GM23338 (cell line): ENCODE results near the gene CENPH. TPM values are rescaled to one million over a fixed set of nuclear protein-coding genes. Genes with fewer than 3 reads are reported as not detected.

Source experiments
- ATAC-seq: fragments of 200-7000 bp; cut with Tn5 transposase; 3 replicates; pipeline ENCODE4 v1.9.1; 2020
- DNase-seq: peaks from one replicate; pipeline ENCODE4 v3.0.0-alpha.2; 2015; ENCODE audit warnings: low spot score
- H2AFZ ChIP-seq: fragments of 200-600 bp; sonication (generic); 2 replicates; pipeline ENCODE4 v1.8.0; 2016; ENCODE audit warnings: antibody characterized with exemption, mild to moderate bottlenecking, moderate library complexity
- H3F3A ChIP-seq: fragments of 200-600 bp; sonication (generic); replicated peaks from 2 replicates; pipeline ENCODE4 v1.8.0; 2017; ENCODE audit warnings: antibody characterized with exemption, mixed run types, low read depth
- H3K27ac ChIP-seq: fragments of 200-600 bp; sonication (generic); 2 replicates; pipeline ENCODE4 v1.6.1; 2016; ENCODE audit warnings: low read depth
- H3K27me3 ChIP-seq: fragments of 200-600 bp; sonication (generic); 2 replicates; pipeline ENCODE4 v1.8.0; 2016; ENCODE audit warnings: mild to moderate bottlenecking, mixed run types, moderate library complexity; ENCODE audit not compliant: insufficient read depth
- H3K36me3 ChIP-seq: fragments of 200-600 bp; sonication (generic); 2 replicates; pipeline ENCODE4 v1.8.0; 2016; ENCODE audit warnings: mild to moderate bottlenecking; ENCODE audit not compliant: insufficient read depth
- H3K4me1 ChIP-seq: fragments of 200-600 bp; sonication (generic); 2 replicates; pipeline ENCODE4 v1.8.0; 2016; ENCODE audit warnings: mild to moderate bottlenecking, moderate library complexity; ENCODE audit not compliant: insufficient read depth
- H3K4me2 ChIP-seq: fragments of 200-600 bp; sonication (generic); 2 replicates; pipeline ENCODE4 v1.7.1; 2017; ENCODE audit warnings: mixed run types
- H3K4me3 ChIP-seq: fragments of 200-600 bp; sonication (generic); 2 replicates; pipeline ENCODE4 v1.6.1; 2016; ENCODE audit warnings: mixed run types
- H3K79me2 ChIP-seq: fragments of 200-600 bp; sonication (generic); replicated peaks from 2 replicates; pipeline ENCODE4 v1.8.0; 2017; ENCODE audit warnings: mild to moderate bottlenecking; ENCODE audit not compliant: insufficient read depth
- H3K9me2 ChIP-seq: fragments of 200-600 bp; sonication (generic); 2 replicates; pipeline ENCODE4 v1.8.0; 2017; ENCODE audit not compliant: insufficient read depth
- H4K20me1 ChIP-seq: fragments of 200-600 bp; sonication (generic); replicated peaks from 2 replicates; pipeline ENCODE4 v1.8.0; 2017; ENCODE audit warnings: mild to moderate bottlenecking; ENCODE audit not compliant: insufficient read depth
- H3K27ac Mint-ChIP-seq: 2 replicates; pipeline ENCODE4 v1.8.0; 2020; ENCODE audit warnings: inconsistent platforms, mild to moderate bottlenecking, moderate library complexity, mixed read lengths
- H3K27me3 Mint-ChIP-seq: 3 replicates; pipeline ENCODE4 v1.8.0; 2022; ENCODE audit warnings: low read depth, mild to moderate bottlenecking, moderate library complexity, mixed read lengths, inconsistent platforms; ENCODE audit not compliant: insufficient read depth, poor library complexity
- H3K36me3 Mint-ChIP-seq: 3 replicates; pipeline ENCODE4 v1.8.0; 2021; ENCODE audit warnings: low read depth, mild to moderate bottlenecking, inconsistent platforms, moderate library complexity, mixed read lengths
- H3K4me1 Mint-ChIP-seq: 3 replicates; pipeline ENCODE4 v1.8.0; 2020; ENCODE audit warnings: mild to moderate bottlenecking, inconsistent platforms, mixed read lengths
- H3K4me3 Mint-ChIP-seq: 3 replicates; pipeline ENCODE4 v1.8.0; 2021; ENCODE audit warnings: moderate library complexity, mild to moderate bottlenecking, inconsistent platforms, mixed read lengths
- H3K9me3 Mint-ChIP-seq: 3 replicates; pipeline ENCODE4 v1.8.0; 2020; ENCODE audit warnings: moderate library complexity, mild to moderate bottlenecking, inconsistent platforms, mixed read lengths
- CREB1 ChIP-seq: fragments of 250-450 bp; sonication (Bioruptor Pico); IDR thresholded peaks from 2 replicates; pipeline ENCODE4 v1.5.0; 2020; ENCODE audit warnings: low read depth, mild to moderate bottlenecking, moderate library complexity
- CTCF ChIP-seq, 2 experiments: fragments of 200-600 bp in 1 of 2; sonication (generic) in 1 of 2; conservative IDR thresholded peaks; 2 replicates each; pipeline versions ENCODE4 v1.5.1 to v1.6.1; 2016 to 2017; ENCODE audit warnings: antibody characterized with exemption in 2 of 2, low read depth in 2 of 2, mild to moderate bottlenecking in 2 of 2, moderate library complexity in 1 of 2
- ETS1 ChIP-seq: IDR thresholded peaks from 2 replicates; pipeline ENCODE4 v1.6.1; 2016; ENCODE audit warnings: antibody characterized with exemption
- EZH2 ChIP-seq: fragments of 200-600 bp; sonication (generic); IDR thresholded peaks from one replicate; pipeline ENCODE4 v1.8.0; 2017; ENCODE audit warnings: antibody characterized with exemption, mild to moderate bottlenecking, low read depth; ENCODE audit not compliant: unreplicated experiment
- EZH2phosphoT487 ChIP-seq: fragments of 200-600 bp; sonication (generic); IDR thresholded peaks from one replicate; pipeline ENCODE4 v1.8.1; 2018; ENCODE audit warnings: antibody characterized with exemption; ENCODE audit not compliant: unreplicated experiment
- JUNB ChIP-seq: IDR thresholded peaks from one replicate; pipeline ENCODE4 v1.6.1; 2016; ENCODE audit warnings: antibody characterized with exemption; ENCODE audit not compliant: unreplicated experiment
- NANOG ChIP-seq: IDR thresholded peaks from 2 replicates; pipeline ENCODE4 v1.6.1; 2016; ENCODE audit warnings: antibody characterized with exemption, borderline replicate concordance
- POLR2AphosphoS5 ChIP-seq: IDR thresholded peaks from 2 replicates; pipeline ENCODE4 v1.6.1; 2016; ENCODE audit warnings: antibody characterized with exemption, low read depth
- REST ChIP-seq: IDR thresholded peaks from one replicate; pipeline ENCODE4 v1.6.1; 2018; ENCODE audit warnings: antibody characterized with exemption; ENCODE audit not compliant: unreplicated experiment
- STAT1 ChIP-seq: IDR thresholded peaks from one replicate; pipeline ENCODE4 v1.6.1; 2016; ENCODE audit warnings: antibody characterized with exemption; ENCODE audit not compliant: unreplicated experiment
- ZNF114 ChIP-seq: fragments of 250-450 bp; sonication (Bioruptor Pico); IDR thresholded peaks from 2 replicates; pipeline ENCODE4 v1.5.0; 2020; ENCODE audit warnings: mild to moderate bottlenecking, moderate library complexity
- polyA plus RNA-seq: library from polyadenylated mRNA; unstranded; fragments of >200 nt; fragmentation: Nextera tagmentation; extraction: Ambion mirVana; gene quantifications from 2 replicates; pipeline ENCODE4 v1.2.1, GENCODE V29; 2016
- total RNA-seq: library from RNA; depleted of rRNA; stranded (reverse); fragments of >200 nt; shearing (Covaris generic); gene quantifications from 2 replicates; pipeline ENCODE4 v1.2.3, GENCODE V29; 2014

Gene CENPH
- total and polyA plus RNA-seq, 2 experiments from 2014 or later: 99.4 to 107 TPM

- H3K27me3 Mint-ChIP-seq: peaks cover 7% of the 10 kb centered on the region
- Histone ChIP-seq H3F3A (no peaks in the 10 kb centered on the region), H4K20me1 (no peaks in the 10 kb centered on the region), H3K27ac (no peak overlapping the region), H3K36me3 (peaks cover 25% of the 10 kb centered on the region; the same call in 1 of the 2 replicates), H3K4me3 (no peak overlapping the region), H3K4me2 (no peak overlapping the region), H3K9me2 (no peaks in the 10 kb centered on the region), H3K4me1 (no peaks in the 10 kb centered on the region), H2AFZ (no peak overlapping the region), H3K27me3 (no peaks in the 10 kb centered on the region), H3K79me2 (peaks cover 22% of the 10 kb centered on the region)
- TF ChIP-seq CTCF (conservative IDR thresholded peaks at IDR 0.05; ENCODE audit: low read depth in 2 of 2) (no peak), EZH2 (no peak), POLR2AphosphoS5 (no peak), ZNF114 (CRISPR knock-in tag) (no peak), REST (no peak), JUNB (no peak), NANOG (no peak)
- no peak overlapping the region for H3K4me3 Mint-ChIP-seq
- no peak overlapping the region for H3K27ac Mint-ChIP-seq
- ATAC-seq (no peak), DNase-seq (no peak)
- no peaks in the 10 kb centered on the region for H3K9me3 Mint-ChIP-seq
- peaks cover 22% of the 10 kb centered on the region for H3K36me3 Mint-ChIP-seq
- no peaks in the 10 kb centered on the region for H3K4me1 Mint-ChIP-seq
Observed at GRCh38 chr5:69225860-69226259, 36.5 kb downstream of the CENPH start.

GRCh38 chr5:69230181-69230580, 40.8 kb downstream of the CENPH start:
- Mint-ChIP-seq H3K27ac (no peak overlapping the region), H3K4me3 (no peak overlapping the region), H3K36me3 (peaks cover 13% of the 10 kb centered on the region; the same call in 2 of the 3 replicates), H3K4me1 (peaks cover 5% of the 10 kb centered on the region; the same call in 2 of the 3 replicates), H3K9me3 (no peaks in the 10 kb centered on the region), H3K27me3 (peaks cover 7% of the 10 kb centered on the region)
- Histone ChIP-seq H3K79me2 (peaks cover 3% of the 10 kb centered on the region), H4K20me1 (no peaks in the 10 kb centered on the region), H3K4me3 (no peak overlapping the region), H3K4me1 (no peaks in the 10 kb centered on the region), H3K4me2 (no peak overlapping the region), H3K27me3 (no peaks in the 10 kb centered on the region), H3K9me2 (no peaks in the 10 kb centered on the region), H3F3A (no peaks in the 10 kb centered on the region), H2AFZ (no peak overlapping the region), H3K27ac (no peak overlapping the region), H3K36me3 (peaks cover 25% of the 10 kb centered on the region; the same call in 1 of the 2 replicates)
- DNase-seq (no peak), ATAC-seq (no peak)
- TF ChIP-seq CTCF (conservative IDR thresholded peaks at IDR 0.05; ENCODE audit: low read depth in 2 of 2) (no peak), ZNF114 (CRISPR knock-in tag) (no peak), EZH2 (no peak), POLR2AphosphoS5 (no peak), CREB1 (CRISPR knock-in tag) (no peak), EZH2phosphoT487 (no peak), NANOG (no peak), REST (no peak), STAT1 (no peak), ETS1 (no peak)
